Ovary (tissue), 3 donors: Measurements from ENCODE around the gene NFE2L3.

Experiments used
- POLR2A ChIP-seq: fragments of 450-650 bp; IDR thresholded peaks from one replicate; pipeline ENCODE4 v1.6.1; 2017; ENCODE audit warnings: antibody characterized with exemption, mild to moderate bottlenecking, moderate library complexity
- TF ChIP-seq, protein P1 (sequence below), 3 donors: fragments of 450-650 bp in 2 of 3; fragments of 200-600 bp in 1 of 3; IDR thresholded peaks; one replicate each; pipeline versions ENCODE4 v1.5.1 to v1.8.0; 2016 to 2022; ENCODE audit warnings: antibody characterized with exemption in 3 of 3, mild to moderate bottlenecking in 1 of 3
- donor health status: DM: no; HTN: no; CAD: no.

- TF ChIP-seq, protein P1, sequence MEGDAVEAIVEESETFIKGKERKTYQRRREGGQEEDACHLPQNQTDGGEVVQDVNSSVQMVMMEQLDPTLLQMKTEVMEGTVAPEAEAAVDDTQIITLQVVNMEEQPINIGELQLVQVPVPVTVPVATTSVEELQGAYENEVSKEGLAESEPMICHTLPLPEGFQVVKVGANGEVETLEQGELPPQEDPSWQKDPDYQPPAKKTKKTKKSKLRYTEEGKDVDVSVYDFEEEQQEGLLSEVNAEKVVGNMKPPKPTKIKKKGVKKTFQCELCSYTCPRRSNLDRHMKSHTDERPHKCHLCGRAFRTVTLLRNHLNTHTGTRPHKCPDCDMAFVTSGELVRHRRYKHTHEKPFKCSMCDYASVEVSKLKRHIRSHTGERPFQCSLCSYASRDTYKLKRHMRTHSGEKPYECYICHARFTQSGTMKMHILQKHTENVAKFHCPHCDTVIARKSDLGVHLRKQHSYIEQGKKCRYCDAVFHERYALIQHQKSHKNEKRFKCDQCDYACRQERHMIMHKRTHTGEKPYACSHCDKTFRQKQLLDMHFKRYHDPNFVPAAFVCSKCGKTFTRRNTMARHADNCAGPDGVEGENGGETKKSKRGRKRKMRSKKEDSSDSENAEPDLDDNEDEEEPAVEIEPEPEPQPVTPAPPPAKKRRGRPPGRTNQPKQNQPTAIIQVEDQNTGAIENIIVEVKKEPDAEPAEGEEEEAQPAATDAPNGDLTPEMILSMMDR (IDR thresholded peaks at IDR 0.05): no peak
- TF ChIP-seq POLR2A: no peak
Measured at GRCh38 chr7:26233902-26234511, 82.0 kb downstream of the NFE2L3 start.
